CD14-positive monocyte (primary cell): ENCODE data around the gene HECTD4. TPM values are rescaled to one million over a fixed set of nuclear protein-coding genes. Genes with fewer than 3 reads are reported as not detected.

Experiments used
- DNase-seq, 3 donors: peaks; one replicate each; pipeline ENCODE4 v3.0.0-alpha.2; 2011 to 2022
- H2AFZ ChIP-seq: 2 replicates; pipeline ENCODE4 v1.6.0; 2012; ENCODE audit warnings: mild to moderate bottlenecking, low read depth, low read length, inconsistent platforms; ENCODE audit not compliant: insufficient read depth, poor library complexity, severe bottlenecking
- H3K27ac ChIP-seq, 2 donors: 1 replicate in 1 of 2; 2 replicates in 1 of 2; pipeline ENCODE4 v1.5.1; 2012 to 2013; ENCODE audit warnings: low read length in 2 of 2, control low read depth in 1 of 2, inconsistent platforms in 1 of 2, low read depth in 1 of 2, mild to moderate bottlenecking in 1 of 2
- H3K27me3 ChIP-seq, 2 donors: one replicate each; pipeline versions ENCODE4 v1.6.0 to v1.6.1; 2011 to 2013; ENCODE audit warnings: low read length in 2 of 2; ENCODE audit not compliant: control insufficient read depth in 2 of 2, insufficient read depth in 2 of 2
- H3K36me3 ChIP-seq, 2 donors: replicated peaks in 1 of 2; 1 replicate in 1 of 2; 2 replicates in 1 of 2; pipeline versions ENCODE4 v1.5.1 to v1.6.1; 2012 to 2013; ENCODE audit warnings: low read length in 2 of 2, control low read depth in 1 of 2, inconsistent platforms in 1 of 2, mild to moderate bottlenecking in 1 of 2; ENCODE audit not compliant: insufficient read depth in 2 of 2, control insufficient read depth in 1 of 2
- H3K4me1 ChIP-seq, 2 donors: 1 replicate in 1 of 2; 2 replicates in 1 of 2; pipeline versions ENCODE4 v1.5.1 to v1.6.1; 2012 to 2013; ENCODE audit warnings: low read length in 2 of 2, control low read depth in 1 of 2, inconsistent platforms in 1 of 2, mild to moderate bottlenecking in 1 of 2, moderate library complexity in 1 of 2; ENCODE audit not compliant: insufficient read depth in 2 of 2, control insufficient read depth in 1 of 2
- H3K4me2 ChIP-seq: replicated peaks from 2 replicates; pipeline ENCODE3; 2012; ENCODE audit warnings: low read length, moderate library complexity, mild to moderate bottlenecking; ENCODE audit not compliant: poor library complexity, severe bottlenecking; ENCODE audit errors: extremely low read depth
- H3K4me3 ChIP-seq, 3 experiments: fragments of 200-600 bp in 1 of 3; sonication (generic) in 1 of 3; replicated peaks in 1 of 3; 1 replicate in 2 of 3; 2 replicates in 1 of 3; pipeline ENCODE4 v1.5.1; 2011 to 2013; ENCODE audit warnings: low read length in 3 of 3, mild to moderate bottlenecking in 3 of 3, control low read depth in 2 of 3, low read depth in 2 of 3, inconsistent platforms in 1 of 3, moderate library complexity in 1 of 3
- H3K79me2 ChIP-seq: 2 replicates; pipeline ENCODE4 v1.6.0; 2012; ENCODE audit warnings: mild to moderate bottlenecking, control low read depth, inconsistent platforms, low read length, moderate library complexity; ENCODE audit not compliant: insufficient read depth
- H3K9ac ChIP-seq: 2 replicates; pipeline ENCODE4 v1.6.0; 2017; ENCODE audit warnings: low read length, mild to moderate bottlenecking; ENCODE audit not compliant: insufficient read depth, poor library complexity, severe bottlenecking
- H3K9me3 ChIP-seq, 2 donors: replicated peaks in 1 of 2; 1 replicate in 1 of 2; 2 replicates in 1 of 2; pipeline versions ENCODE4 v1.5.1 to v1.6.1; 2012 to 2013; ENCODE audit warnings: low read length in 2 of 2, control low read depth in 1 of 2; ENCODE audit not compliant: control insufficient read depth in 1 of 2, insufficient read depth in 1 of 2
- H4K20me1 ChIP-seq: 2 replicates; pipeline ENCODE4 v1.6.0; 2012; ENCODE audit warnings: mild to moderate bottlenecking, low read length, control low read depth, moderate library complexity; ENCODE audit not compliant: insufficient read depth
- H3K27ac Mint-ChIP-seq, 7 donors: one replicate each; pipeline ENCODE4 v1.8.0; 2020; ENCODE audit warnings: mild to moderate bottlenecking in 7 of 7, mixed read lengths in 7 of 7, moderate library complexity in 6 of 7, inconsistent platforms in 2 of 7
- H3K27me3 Mint-ChIP-seq, 3 donors: one replicate each; pipeline ENCODE4 v1.8.0; 2021 to 2022; ENCODE audit warnings: low read depth in 3 of 3, mild to moderate bottlenecking in 3 of 3, mixed read lengths in 3 of 3, moderate library complexity in 3 of 3, inconsistent platforms in 1 of 3
- H3K36me3 Mint-ChIP-seq, 2 donors: one replicate each; pipeline ENCODE4 v1.8.0; 2020; ENCODE audit warnings: mixed read lengths in 2 of 2, inconsistent platforms in 1 of 2, mild to moderate bottlenecking in 1 of 2
- H3K4me1 Mint-ChIP-seq: one replicate; pipeline ENCODE4 v1.8.0; 2020; ENCODE audit warnings: mild to moderate bottlenecking, mixed read lengths
- H3K4me3 Mint-ChIP-seq, 2 donors: one replicate each; pipeline ENCODE4 v1.8.0; 2020; ENCODE audit warnings: mild to moderate bottlenecking in 2 of 2, mixed read lengths in 2 of 2, moderate library complexity in 1 of 2
- H3K9me3 Mint-ChIP-seq, 7 donors: one replicate each; pipeline ENCODE4 v1.8.0; 2020 to 2022; ENCODE audit warnings: mixed read lengths in 7 of 7, mild to moderate bottlenecking in 6 of 7, moderate library complexity in 6 of 7, inconsistent platforms in 2 of 7
- CTCF ChIP-seq: fragments of 200-600 bp; IDR thresholded peaks from one replicate; pipeline ENCODE4 v1.8.0; 2022; ENCODE audit warnings: antibody characterized with exemption, mild to moderate bottlenecking
- WGBS: methylation state at CpG from one replicate; pipeline ENCODE4 v1.1.5; 2013; ENCODE audit warnings: missing lambda C conversion rate; ENCODE audit not compliant: insufficient coverage; 5-methylcytosine and 5-hydroxymethylcytosine counted together
- intact Hi-C, 2 donors: fragments of 100-400 bp; cut with micrococcal nuclease; formaldehyde crosslinking; loops; one replicate each; pipeline versions ENCODE4 v1.15.0 to v1.15.1; 2023
- polyA plus RNA-seq, 3 donors: library from polyadenylated mRNA; depleted of rRNA in 1 of 3; unstranded in 2 of 3; stranded (reverse) in 1 of 3; fragments of 300-500 nt in 2 of 3; fragments of >200 nt in 1 of 3; fragmentation: Illumina TruSeq in 2 of 3; gene quantifications; 1 replicate in 2 of 3; 2 replicates in 1 of 3; pipeline ENCODE4 v1.2.3, GENCODE V29; 2012 to 2021

HECTD4 gene
- polyA plus RNA-seq, 3 donors = 0.73 to 18.3 (median 2.4) TPM

GRCh38 chr12:112297188-112297587, 85.0 kb downstream of the HECTD4 start:
- Mint-ChIP-seq H3K9me3 (no peaks in the 10 kb centered on the region), H3K4me3 (no peak overlapping the region), H3K4me1 (no peaks in the 10 kb centered on the region), H3K27ac (no peak overlapping the region), H3K36me3 (peaks cover 23 to 37% of the 10 kb centered on the region in 2 donors), H3K27me3 (peaks cover 0 to 1% (median 0%) of the 10 kb centered on the region in 3 donors)
- Histone ChIP-seq H3K9ac (no peak overlapping the region), H2AFZ (no peak overlapping the region), H3K27ac (no peak overlapping the region), H3K4me3 (no peak overlapping the region), H4K20me1 (no peaks in the 10 kb centered on the region), H3K27me3 (no peaks in the 10 kb centered on the region), H3K4me1 (no peaks in the 10 kb centered on the region), H3K4me2 (no peak overlapping the region), H3K36me3 (peaks cover 22 to 55% of the 10 kb centered on the region in 2 donors), H3K79me2 (no peaks in the 10 kb centered on the region), H3K9me3 (no peaks in the 10 kb centered on the region)
- intact Hi-C loops = no loop called here
- no peak for TF ChIP-seq CTCF
- DNase-seq = no peak

- Histone ChIP-seq H3K36me3 (peaks cover 17 to 49% of the 10 kb centered on the region in 2 donors), H3K9me3 (no peaks in the 10 kb centered on the region), H3K4me1 (no peaks in the 10 kb centered on the region), H3K79me2 (no peaks in the 10 kb centered on the region), H3K9ac (no peak overlapping the region), H3K27ac (no peak overlapping the region), H3K4me3 (no peak overlapping the region), H3K27me3 (no peaks in the 10 kb centered on the region), H2AFZ (no peak overlapping the region), H4K20me1 (no peaks in the 10 kb centered on the region), H3K4me2 (no peak overlapping the region)
- Mint-ChIP-seq H3K4me1 (no peaks in the 10 kb centered on the region), H3K27ac (no peak overlapping the region), H3K9me3 (peaks cover 0 to 2% (median 0%) of the 10 kb centered on the region in 7 donors), H3K4me3 (no peak overlapping the region), H3K27me3 (peaks cover 0 to 3% (median 0%) of the 10 kb centered on the region in 3 donors), H3K36me3 (peaks cover 19 to 36% of the 10 kb centered on the region in 2 donors)
- WGBS = 100% methylated on average over 3 of the region's 3 CpGs
- TF ChIP-seq CTCF = no peak
- intact Hi-C loops = no loop called here
- no peak for DNase-seq
Observed at GRCh38 chr12:112296183-112296582, 86.0 kb downstream of the HECTD4 start.
